ENCODE data around the gene TRAF3IP1. TPM values are rescaled to one million over a fixed set of nuclear protein-coding genes. Genes with fewer than 3 reads are reported as not detected.
A peak's percentile ranks its signal among the peaks of the same experiment; 100 is the strongest.

Gene TRAF3IP1
- total and polyA plus RNA-seq, 2 donors (not counting 1 experiment from before 2014, with no cell fraction given): 1.4 to 15.5 TPM

DNA sequence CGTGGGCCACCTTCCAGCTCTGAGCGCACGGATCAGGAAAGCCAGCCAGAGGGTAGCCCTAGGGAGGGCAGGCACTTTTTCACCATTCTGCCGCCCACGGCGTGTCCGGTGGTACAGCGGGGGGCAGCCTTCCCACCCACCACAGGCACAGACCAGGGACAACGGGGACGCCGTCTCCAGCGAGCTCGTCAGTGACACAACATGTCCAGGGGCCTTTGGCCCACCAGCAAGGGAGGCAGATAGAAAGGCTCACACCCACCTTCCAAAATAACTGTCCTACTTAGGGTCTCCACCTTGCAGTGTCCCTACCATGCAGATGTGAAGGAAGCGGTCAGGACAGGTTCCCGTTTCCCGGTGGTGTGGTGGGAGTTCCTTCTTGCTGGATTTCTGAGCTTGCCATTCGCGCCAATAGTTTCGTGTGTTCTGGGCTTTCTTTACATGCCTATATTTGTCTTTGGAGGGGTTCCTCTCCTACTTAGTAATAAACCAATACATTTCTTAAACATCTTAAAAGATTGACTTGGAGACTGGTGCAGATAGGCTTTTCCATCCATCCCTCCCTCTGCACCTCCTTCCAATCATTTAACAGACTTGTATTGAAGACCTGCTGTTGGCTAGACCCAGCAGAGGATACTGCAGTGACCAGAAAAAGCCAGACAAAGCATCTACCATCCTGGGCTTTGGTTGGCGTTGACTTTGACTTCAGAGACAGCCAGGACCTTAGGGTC, 107.3 kb downstream of the TRAF3IP1 start:
- Histone ChIP-seq H2AFZ (ENCODE audit: insufficient read depth, low read depth, low read length, poor library complexity, severe bottlenecking) (peak overlapping the region; percentile 98), H3K36me3 (replicated peaks in 1 of 2; ENCODE audit: control extremely low read depth in 1 of 2, control insufficient read depth in 1 of 2, extremely low read depth in 1 of 2, insufficient read depth in 2 of 2, low read length in 1 of 2) (peaks cover 0 to 3% of the 10 kb centered on the region in 2 experiments), H3K27me3 (replicated peaks in 1 of 4; ENCODE audit: control extremely low read depth in 1 of 4, control insufficient read depth in 3 of 4, insufficient read depth in 4 of 4, low read length in 3 of 4) (no peaks in the 10 kb centered on the region), H3K4me2 (replicated peaks; ENCODE audit: low read depth, low read length, poor library complexity, severe bottlenecking) (peak overlapping the region; percentile 73), H3K4me1 (ENCODE audit: control insufficient read depth in 2 of 2, insufficient read depth in 2 of 2, low read length in 2 of 2) (peaks cover 19 to 26% of the 10 kb centered on the region in 2 donors), H3K9me3 (ENCODE audit: control extremely low read depth in 1 of 3, control insufficient read depth in 2 of 3, insufficient read depth in 1 of 3, low read length in 2 of 3) (no peaks in the 10 kb centered on the region), H4K20me1 (ENCODE audit: control insufficient read depth, insufficient read depth, low read length, poor library complexity, severe bottlenecking) (peaks cover 37% of the 10 kb centered on the region), H3K79me2 (ENCODE audit: control insufficient read depth, insufficient read depth, low read length) (peaks cover 65% of the 10 kb centered on the region), H3K27ac (ENCODE audit: low read length in 2 of 2) (peak overlapping the region; percentile 81 to 92), H3K4me3 (ENCODE audit: control extremely low read depth in 1 of 5, extremely low read depth in 1 of 5, insufficient read depth in 1 of 5, low read depth in 2 of 5, low read length in 4 of 5) (peak overlapping the region; percentile 64 to 93 (median 81)), H3K9ac (ENCODE audit: low read length) (peak overlapping the region; percentile 95)
- no peak for TF ChIP-seq EZH2 (IDR thresholded peaks at IDR 0.05; ENCODE audit: borderline replicate concordance, insufficient read depth, low read depth, low read length, poor library complexity, severe bottlenecking)
- TF ChIP-seq, protein P1, sequence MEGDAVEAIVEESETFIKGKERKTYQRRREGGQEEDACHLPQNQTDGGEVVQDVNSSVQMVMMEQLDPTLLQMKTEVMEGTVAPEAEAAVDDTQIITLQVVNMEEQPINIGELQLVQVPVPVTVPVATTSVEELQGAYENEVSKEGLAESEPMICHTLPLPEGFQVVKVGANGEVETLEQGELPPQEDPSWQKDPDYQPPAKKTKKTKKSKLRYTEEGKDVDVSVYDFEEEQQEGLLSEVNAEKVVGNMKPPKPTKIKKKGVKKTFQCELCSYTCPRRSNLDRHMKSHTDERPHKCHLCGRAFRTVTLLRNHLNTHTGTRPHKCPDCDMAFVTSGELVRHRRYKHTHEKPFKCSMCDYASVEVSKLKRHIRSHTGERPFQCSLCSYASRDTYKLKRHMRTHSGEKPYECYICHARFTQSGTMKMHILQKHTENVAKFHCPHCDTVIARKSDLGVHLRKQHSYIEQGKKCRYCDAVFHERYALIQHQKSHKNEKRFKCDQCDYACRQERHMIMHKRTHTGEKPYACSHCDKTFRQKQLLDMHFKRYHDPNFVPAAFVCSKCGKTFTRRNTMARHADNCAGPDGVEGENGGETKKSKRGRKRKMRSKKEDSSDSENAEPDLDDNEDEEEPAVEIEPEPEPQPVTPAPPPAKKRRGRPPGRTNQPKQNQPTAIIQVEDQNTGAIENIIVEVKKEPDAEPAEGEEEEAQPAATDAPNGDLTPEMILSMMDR (IDR thresholded peaks at IDR 0.05): no peak
- intact Hi-C loops (cut with micrococcal nuclease): loop anchor here (1.0 to 10.0 kb wide), 4 partner anchors 107 to 1597 kb away; partner anchors contain the start of genes NDUFA10, SCLY, TRAF3IP1 and UBE2F
- Mint-ChIP-seq H3K4me1 (peaks cover 48% of the 10 kb centered on the region), H3K27me3 (no peaks in the 10 kb centered on the region), H3K9me3 (ENCODE audit: insufficient read depth) (no peaks in the 10 kb centered on the region), H3K4me3 (peak overlapping the region; percentile 94), H3K27ac (peak overlapping the region; percentile 87)
- ChIA-PET POLR2A (interaction anchor here (0.9 kb wide), 1 partner anchor 1342 kb away, joined by 3 read pairs; the partner anchor contains the start of gene COPS8), CTCF (no interaction called here)
- ATAC-seq (ENCODE audit: low read depth) (no peak), DNase-seq (no peak)
- 8% methylated on average over 14 of the region's 20 CpGs for WGBS (ENCODE audit: insufficient coverage)

DNA sequence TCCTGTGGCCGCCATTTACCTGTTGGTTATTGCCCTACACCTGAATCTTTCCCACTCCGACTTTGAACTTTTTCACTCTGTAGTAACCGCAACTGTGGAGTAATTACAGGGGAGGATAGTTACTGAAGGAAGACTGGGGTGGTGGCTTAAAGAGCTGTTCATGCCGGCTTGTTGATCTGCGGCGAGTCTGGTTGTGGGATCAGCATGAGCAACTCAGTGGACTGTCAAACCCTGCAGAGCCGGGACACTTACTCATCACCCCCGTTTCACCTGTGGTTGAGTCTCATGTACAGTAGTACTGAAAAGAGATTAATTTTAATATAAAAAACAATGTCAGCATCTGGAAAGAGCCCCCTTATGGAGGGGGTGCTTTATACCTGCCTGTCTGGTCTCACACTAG, 108.5 kb downstream of the TRAF3IP1 start:
- Histone ChIP-seq H3K4me2 (replicated peaks; ENCODE audit: low read depth, low read length, poor library complexity, severe bottlenecking) (no peak overlapping the region), H3K9me3 (ENCODE audit: control extremely low read depth in 1 of 3, control insufficient read depth in 2 of 3, insufficient read depth in 1 of 3, low read length in 2 of 3) (no peaks in the 10 kb centered on the region)
- CTCF ChIA-PET: no interaction called here

More for the DNA sequence above, 108.5 kb downstream of the TRAF3IP1 start:
- Mint-ChIP-seq H3K4me1 (peaks cover 50% of the 10 kb centered on the region), H3K9me3 (ENCODE audit: insufficient read depth) (no peaks in the 10 kb centered on the region), H3K27ac (peak overlapping the region; percentile 32), H3K4me3 (peak overlapping the region; percentile 94), H3K27me3 (no peaks in the 10 kb centered on the region)
- intact Hi-C loops (cut with micrococcal nuclease): loop anchor here (10.0 kb wide), 1 partner anchor 1596 kb away; the partner anchor contains the start of gene NDUFA10
- DNase-seq: no peak
- Histone ChIP-seq H3K4me3 (ENCODE audit: control extremely low read depth in 1 of 5, extremely low read depth in 1 of 5, insufficient read depth in 1 of 5, low read depth in 2 of 5, low read length in 4 of 5) (no peak overlapping the region), H4K20me1 (ENCODE audit: control insufficient read depth, insufficient read depth, low read length, poor library complexity, severe bottlenecking) (peaks cover 46% of the 10 kb centered on the region), H3K9ac (ENCODE audit: low read length) (no peak overlapping the region), H3K27ac (ENCODE audit: low read length in 2 of 2) (peak overlapping the region in 1 of 2 donors; percentile 28), H3K27me3 (replicated peaks in 1 of 4; ENCODE audit: control extremely low read depth in 1 of 4, control insufficient read depth in 3 of 4, insufficient read depth in 4 of 4, low read length in 3 of 4) (no peaks in the 10 kb centered on the region), H3K4me1 (ENCODE audit: control insufficient read depth in 2 of 2, insufficient read depth in 2 of 2, low read length in 2 of 2) (peaks cover 19 to 26% of the 10 kb centered on the region in 2 donors), H3K79me2 (ENCODE audit: control insufficient read depth, insufficient read depth, low read length) (peaks cover 78% of the 10 kb centered on the region), H2AFZ (ENCODE audit: insufficient read depth, low read depth, low read length, poor library complexity, severe bottlenecking) (no peak overlapping the region), H3K36me3 (replicated peaks in 1 of 2; ENCODE audit: control extremely low read depth in 1 of 2, control insufficient read depth in 1 of 2, extremely low read depth in 1 of 2, insufficient read depth in 2 of 2, low read length in 1 of 2) (peaks cover 0 to 13% of the 10 kb centered on the region in 2 experiments)
- POLR2A ChIA-PET: no interaction called here
- TF ChIP-seq EZH2 (IDR thresholded peaks at IDR 0.05; ENCODE audit: borderline replicate concordance, insufficient read depth, low read depth, low read length, poor library complexity, severe bottlenecking): no peak
- TF ChIP-seq, protein P1 (IDR thresholded peaks at IDR 0.05): no peak
- no peak for ATAC-seq (ENCODE audit: low read depth)
- WGBS (ENCODE audit: insufficient coverage): 100% methylated on average over 4 of the region's 8 CpGs

Measured in B cell (primary cell).